Tibial nerve (tissue), 4 donors: ENCODE data around the gene CELSR1. TPM values are rescaled to one million over a fixed set of nuclear protein-coding genes. Genes with fewer than 3 reads are reported as not detected.
"Not testable (repeated sequence)": the region's sequence is repeated elsewhere in the genome, so short reads cannot be mapped to it uniquely, and the experiment has no call there.

Source experiments
- DNase-seq, 2 donors: peaks; one replicate each; pipeline ENCODE4 v3.0.0-alpha.2; 2019; ENCODE audit warnings: low spot score in 2 of 2
- H3K27ac ChIP-seq, 4 donors: fragments of 200-600 bp; sonication (generic) in 3 of 4; one replicate each; pipeline ENCODE4 v1.5.1; 2017 to 2019; ENCODE audit warnings: mild to moderate bottlenecking in 1 of 4
- H3K27me3 ChIP-seq, 2 donors: fragments of 200-600 bp; sonication (generic) in 1 of 2; one replicate each; pipeline versions ENCODE4 v1.5.1 to v1.6.0; 2017 to 2019
- H3K36me3 ChIP-seq, 3 donors: fragments of 200-600 bp; sonication (generic); one replicate each; pipeline ENCODE4 v1.5.1; 2018 to 2019
- H3K4me1 ChIP-seq, 4 donors: fragments of 200-600 bp; sonication (generic) in 3 of 4; one replicate each; pipeline ENCODE4 v1.5.1; 2017 to 2019
- H3K4me3 ChIP-seq, 4 donors: fragments of 200-600 bp; sonication (generic) in 3 of 4; one replicate each; pipeline ENCODE4 v1.5.1; 2017 to 2019; ENCODE audit warnings: mild to moderate bottlenecking in 1 of 4, moderate library complexity in 1 of 4
- H3K9me3 ChIP-seq, 4 donors: fragments of 200-600 bp; sonication (generic) in 3 of 4; one replicate each; pipeline ENCODE4 v1.5.1; 2017 to 2019
- EP300 ChIP-seq, 2 donors: sonication (generic); formaldehyde crosslinking; IDR thresholded peaks; one replicate each; pipeline ENCODE4 v1.6.1; 2017; ENCODE audit warnings: antibody characterized with exemption in 2 of 2, mild to moderate bottlenecking in 1 of 2
- POLR2A ChIP-seq, 2 donors: fragments of 450-650 bp; IDR thresholded peaks; one replicate each; pipeline ENCODE4 v1.6.1; 2017; ENCODE audit warnings: antibody characterized with exemption in 2 of 2, mild to moderate bottlenecking in 2 of 2, moderate library complexity in 2 of 2
- WGBS, 2 donors: methylation state at CpG; one replicate each; pipeline ENCODE4 v1.1.5; 2018; 5-methylcytosine and 5-hydroxymethylcytosine counted together
- total RNA-seq, 4 donors: library from RNA; depleted of rRNA; stranded (reverse); fragments of >200 nt; gene quantifications; one replicate each; pipeline ENCODE4 v1.1.0, GENCODE V29; 2016
- TF ChIP-seq, protein P1 (sequence below), 5 experiments: fragments of 200-600 bp in 3 of 5; fragments of 450-650 bp in 2 of 5; sonication (generic) in 3 of 5; IDR thresholded peaks; one replicate each; pipeline ENCODE4 v1.5.1; 2016 to 2019; ENCODE audit warnings: antibody characterized with exemption in 5 of 5, mild to moderate bottlenecking in 3 of 5, moderate library complexity in 2 of 5

The CELSR1 gene
- total RNA-seq, 4 donors from 2014 or later = 1.0 to 5.9 (median 2.6) TPM

DNA sequence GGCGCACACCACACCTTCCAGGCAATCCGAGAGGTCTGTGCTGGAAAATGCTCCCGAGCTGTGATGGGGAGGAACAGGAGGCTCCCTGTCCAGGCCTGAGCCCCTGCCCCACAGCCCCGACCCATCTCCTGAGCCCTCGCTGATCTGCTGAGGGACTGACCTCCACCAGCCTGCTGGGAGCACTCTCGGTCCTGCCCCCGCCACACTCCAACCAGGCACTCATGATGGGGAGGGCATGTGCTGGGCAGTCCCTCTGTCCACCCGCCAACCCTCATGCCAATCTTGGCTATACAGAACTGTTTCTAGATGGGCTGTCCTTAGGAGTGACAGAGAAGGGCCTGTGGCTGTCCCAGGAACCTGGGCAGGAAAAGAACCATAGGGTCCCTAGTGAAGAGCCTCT, 131.1 kb downstream of the CELSR1 start:
- WGBS, 2 donors = 70 to 77% methylated on average over 7 to 8 of the region's 8 CpGs
- no peak overlapping the region for H3K4me3 ChIP-seq
- TF ChIP-seq EP300 (IDR thresholded peaks at IDR 0.05) (no peak), POLR2A (IDR thresholded peaks at IDR 0.05) (no peak)
- TF ChIP-seq, protein P1, sequence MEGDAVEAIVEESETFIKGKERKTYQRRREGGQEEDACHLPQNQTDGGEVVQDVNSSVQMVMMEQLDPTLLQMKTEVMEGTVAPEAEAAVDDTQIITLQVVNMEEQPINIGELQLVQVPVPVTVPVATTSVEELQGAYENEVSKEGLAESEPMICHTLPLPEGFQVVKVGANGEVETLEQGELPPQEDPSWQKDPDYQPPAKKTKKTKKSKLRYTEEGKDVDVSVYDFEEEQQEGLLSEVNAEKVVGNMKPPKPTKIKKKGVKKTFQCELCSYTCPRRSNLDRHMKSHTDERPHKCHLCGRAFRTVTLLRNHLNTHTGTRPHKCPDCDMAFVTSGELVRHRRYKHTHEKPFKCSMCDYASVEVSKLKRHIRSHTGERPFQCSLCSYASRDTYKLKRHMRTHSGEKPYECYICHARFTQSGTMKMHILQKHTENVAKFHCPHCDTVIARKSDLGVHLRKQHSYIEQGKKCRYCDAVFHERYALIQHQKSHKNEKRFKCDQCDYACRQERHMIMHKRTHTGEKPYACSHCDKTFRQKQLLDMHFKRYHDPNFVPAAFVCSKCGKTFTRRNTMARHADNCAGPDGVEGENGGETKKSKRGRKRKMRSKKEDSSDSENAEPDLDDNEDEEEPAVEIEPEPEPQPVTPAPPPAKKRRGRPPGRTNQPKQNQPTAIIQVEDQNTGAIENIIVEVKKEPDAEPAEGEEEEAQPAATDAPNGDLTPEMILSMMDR (IDR thresholded peaks at IDR 0.05) = no peak
- no peaks in the 10 kb centered on the region for H3K36me3 ChIP-seq
- no peaks in the 10 kb centered on the region for H3K27me3 ChIP-seq
- no peak for DNase-seq
- no peaks in the 10 kb centered on the region for H3K9me3 ChIP-seq
- H3K27ac ChIP-seq = no peak overlapping the region
- no peaks in the 10 kb centered on the region for H3K4me1 ChIP-seq

DNA sequence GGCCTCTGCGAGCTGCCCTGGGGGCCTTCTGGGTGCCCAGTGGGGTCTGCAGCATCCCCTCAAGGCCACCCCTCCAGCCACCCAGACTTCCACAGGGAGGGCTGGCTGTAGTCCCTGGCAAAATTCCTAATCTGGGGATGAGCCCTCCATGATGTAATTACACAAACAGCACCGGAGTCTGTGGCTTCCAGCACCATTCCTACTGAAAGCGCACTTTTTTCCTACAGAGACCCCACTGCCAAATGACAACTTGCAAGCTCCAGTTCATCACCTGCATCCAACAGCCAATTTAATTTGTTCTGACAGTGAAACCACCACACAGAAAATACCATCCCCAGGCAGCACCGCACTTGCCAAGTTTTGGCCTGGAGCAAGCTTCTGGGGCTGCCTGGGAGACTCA, 131.5 kb downstream of the CELSR1 start:
- Histone ChIP-seq H3K4me3 (no peak overlapping the region), H3K36me3 (no peaks in the 10 kb centered on the region), H3K27me3 (no peaks in the 10 kb centered on the region), H3K9me3 (no peaks in the 10 kb centered on the region), H3K27ac (no peak overlapping the region), H3K4me1 (no peaks in the 10 kb centered on the region)
- 71 to 80% methylated on average over 4 of the region's 4 CpGs for WGBS, 2 donors
- DNase-seq = no peak
- TF ChIP-seq EP300 (IDR thresholded peaks at IDR 0.05) (no peak), POLR2A (IDR thresholded peaks at IDR 0.05) (no peak)
- TF ChIP-seq, protein P1 (IDR thresholded peaks at IDR 0.05) = no peak

- not testable (repeated sequence) for H3K9me3 ChIP-seq, H3K4me1 ChIP-seq, H3K36me3 ChIP-seq, H3K4me3 ChIP-seq, DNase-seq, H3K27ac ChIP-seq, H3K27me3 ChIP-seq
- WGBS, 2 donors = 83 to 88% methylated on average over 7 of the region's 7 CpGs
These were observed 133.5 kb downstream of the CELSR1 start for GRCh38 chr22:46403880-46404279.

- Histone ChIP-seq H3K4me1 (no peaks in the 10 kb centered on the region), H3K27ac (no peak overlapping the region)
- 73 to 91% methylated on average over 2 of the region's 2 CpGs for WGBS, 2 donors
These were observed 134.9 kb downstream of the CELSR1 start for GRCh38 chr22:46402505-46402904.

GRCh38 chr22:46401370-46401769, 136.1 kb downstream of the CELSR1 start:
- Histone ChIP-seq H3K27me3 (no peaks in the 10 kb centered on the region), H3K9me3 (no peaks in the 10 kb centered on the region)
- 81 to 83% methylated on average over 10 of the region's 10 CpGs for WGBS, 2 donors

More at GRCh38 chr22:46402505-46402904, 134.9 kb downstream of the CELSR1 start:
- H3K27me3 ChIP-seq = no peaks in the 10 kb centered on the region
- no peak for DNase-seq
- H3K4me3 ChIP-seq = no peak overlapping the region
- TF ChIP-seq, protein P1 (IDR thresholded peaks at IDR 0.05) = no peak
- TF ChIP-seq POLR2A (IDR thresholded peaks at IDR 0.05) = no peak
- no peak for TF ChIP-seq EP300 (IDR thresholded peaks at IDR 0.05)
- no peaks in the 10 kb centered on the region for H3K9me3 ChIP-seq
- H3K36me3 ChIP-seq = no peaks in the 10 kb centered on the region

More at GRCh38 chr22:46401370-46401769, 136.1 kb downstream of the CELSR1 start:
- no peak overlapping the region for H3K27ac ChIP-seq
- TF ChIP-seq EP300 (IDR thresholded peaks at IDR 0.05) (no peak), POLR2A (IDR thresholded peaks at IDR 0.05) (no peak)
- TF ChIP-seq, protein P1 (IDR thresholded peaks at IDR 0.05) = no peak
- H3K4me3 ChIP-seq = no peak overlapping the region
- no peaks in the 10 kb centered on the region for H3K4me1 ChIP-seq
- no peak for DNase-seq
- H3K36me3 ChIP-seq = no peaks in the 10 kb centered on the region
